LNCAP (cell line): ENCODE measurements around the gene SFMBT1.

Source experiments
- TF ChIP-seq, protein P1 (sequence below): fragments of 450-650 bp; IDR thresholded peaks from 2 replicates; pipeline ENCODE4 v1.5.1; 2017; ENCODE audit warnings: mild to moderate bottlenecking

SFMBT1 gene

DNA sequence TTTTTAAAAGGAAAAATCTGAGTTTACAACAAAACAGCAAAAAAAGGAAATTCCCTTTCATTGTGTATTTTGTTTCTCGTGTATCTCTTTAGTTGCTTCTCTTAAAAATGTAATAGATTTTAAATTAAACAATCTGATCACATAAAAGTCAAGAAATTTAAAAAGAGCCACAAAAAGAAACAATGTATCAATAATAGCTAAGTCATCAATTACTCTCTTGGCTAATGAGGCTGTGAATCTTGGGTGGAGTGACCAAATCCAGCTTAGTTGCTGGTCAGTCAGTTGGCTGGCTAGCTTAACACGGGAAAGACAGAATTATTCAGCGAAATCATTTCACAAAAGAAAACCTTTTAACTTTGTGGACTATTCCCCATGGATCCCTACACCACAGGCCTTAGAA lies 3.2 kb downstream of the SFMBT1 start:
- TF ChIP-seq, protein P1, sequence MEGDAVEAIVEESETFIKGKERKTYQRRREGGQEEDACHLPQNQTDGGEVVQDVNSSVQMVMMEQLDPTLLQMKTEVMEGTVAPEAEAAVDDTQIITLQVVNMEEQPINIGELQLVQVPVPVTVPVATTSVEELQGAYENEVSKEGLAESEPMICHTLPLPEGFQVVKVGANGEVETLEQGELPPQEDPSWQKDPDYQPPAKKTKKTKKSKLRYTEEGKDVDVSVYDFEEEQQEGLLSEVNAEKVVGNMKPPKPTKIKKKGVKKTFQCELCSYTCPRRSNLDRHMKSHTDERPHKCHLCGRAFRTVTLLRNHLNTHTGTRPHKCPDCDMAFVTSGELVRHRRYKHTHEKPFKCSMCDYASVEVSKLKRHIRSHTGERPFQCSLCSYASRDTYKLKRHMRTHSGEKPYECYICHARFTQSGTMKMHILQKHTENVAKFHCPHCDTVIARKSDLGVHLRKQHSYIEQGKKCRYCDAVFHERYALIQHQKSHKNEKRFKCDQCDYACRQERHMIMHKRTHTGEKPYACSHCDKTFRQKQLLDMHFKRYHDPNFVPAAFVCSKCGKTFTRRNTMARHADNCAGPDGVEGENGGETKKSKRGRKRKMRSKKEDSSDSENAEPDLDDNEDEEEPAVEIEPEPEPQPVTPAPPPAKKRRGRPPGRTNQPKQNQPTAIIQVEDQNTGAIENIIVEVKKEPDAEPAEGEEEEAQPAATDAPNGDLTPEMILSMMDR: no peak

DNA sequence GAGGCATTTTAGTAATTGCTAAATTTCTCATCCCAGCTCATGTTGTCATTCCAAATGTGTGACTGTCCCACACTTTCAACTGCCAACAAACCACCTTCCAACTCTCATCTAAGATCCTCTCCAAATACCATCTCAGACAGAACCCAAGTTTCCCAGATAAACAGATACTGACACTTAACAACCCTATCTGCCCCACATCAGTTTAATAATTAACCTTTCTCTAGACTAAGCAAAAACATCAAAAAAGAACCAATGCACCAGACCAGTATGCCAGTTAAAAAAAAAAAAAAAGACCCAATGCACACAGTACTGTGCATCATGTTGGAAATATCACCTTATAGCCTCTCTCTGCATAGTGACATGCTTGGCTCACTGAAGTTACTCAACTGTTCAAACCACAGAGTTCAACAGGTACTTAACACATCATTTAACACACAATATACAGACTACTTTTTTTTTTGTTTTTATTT lies 5.5 kb downstream of the SFMBT1 start:
- TF ChIP-seq, protein P1: no peak

DNA sequence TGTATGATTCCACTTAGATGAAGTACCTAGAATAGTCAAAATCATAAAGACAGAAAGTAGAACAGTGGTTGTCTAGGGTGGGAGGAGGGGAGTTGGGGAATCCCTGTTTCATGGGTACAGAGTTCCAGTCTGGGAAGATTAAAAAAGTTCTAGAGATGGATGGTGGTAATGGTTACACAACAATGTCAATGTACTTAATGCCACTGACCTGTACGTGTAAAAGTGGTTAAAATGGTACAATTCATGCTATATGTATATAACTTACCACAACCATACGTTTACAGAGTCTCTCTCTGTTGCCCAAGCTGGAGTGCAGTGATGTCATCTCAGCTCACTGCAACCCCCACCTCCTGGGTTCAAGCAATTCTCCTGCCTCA lies 6.5 kb downstream of the SFMBT1 start:
- TF ChIP-seq, protein P1: no peak

DNA sequence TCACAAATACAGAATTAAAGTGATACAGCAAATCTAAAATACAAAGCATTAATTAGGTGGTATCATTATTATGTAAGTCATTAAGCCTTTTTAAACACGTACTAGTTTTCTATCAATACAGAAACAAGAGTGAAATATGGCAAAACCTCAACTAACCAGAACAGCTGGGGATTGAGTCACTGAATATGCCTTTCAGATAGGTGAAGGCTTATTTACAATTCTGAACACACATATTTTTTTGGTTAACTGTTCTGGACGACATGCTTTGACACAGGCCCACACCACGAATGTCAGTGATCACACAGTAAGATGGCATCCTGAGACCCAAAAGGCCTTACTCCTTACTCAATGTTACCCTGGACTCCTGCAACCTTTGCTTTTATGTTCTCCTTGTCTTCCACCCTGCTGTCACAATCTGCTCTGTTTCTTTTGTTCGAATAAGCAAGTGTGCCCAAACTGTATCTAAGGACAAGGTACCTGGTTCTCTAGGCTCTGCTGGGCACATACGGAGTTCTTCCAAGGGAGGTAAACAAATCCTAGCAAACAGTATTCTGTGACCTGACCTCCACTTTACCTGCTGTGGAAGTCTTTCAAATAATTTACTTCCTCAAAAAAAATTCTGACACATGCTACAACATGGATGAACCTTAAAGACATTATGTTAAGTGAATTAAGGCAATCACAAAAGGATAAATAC lies 7.0 kb downstream of the SFMBT1 start:
- TF ChIP-seq, protein P1: no peak

DNA sequence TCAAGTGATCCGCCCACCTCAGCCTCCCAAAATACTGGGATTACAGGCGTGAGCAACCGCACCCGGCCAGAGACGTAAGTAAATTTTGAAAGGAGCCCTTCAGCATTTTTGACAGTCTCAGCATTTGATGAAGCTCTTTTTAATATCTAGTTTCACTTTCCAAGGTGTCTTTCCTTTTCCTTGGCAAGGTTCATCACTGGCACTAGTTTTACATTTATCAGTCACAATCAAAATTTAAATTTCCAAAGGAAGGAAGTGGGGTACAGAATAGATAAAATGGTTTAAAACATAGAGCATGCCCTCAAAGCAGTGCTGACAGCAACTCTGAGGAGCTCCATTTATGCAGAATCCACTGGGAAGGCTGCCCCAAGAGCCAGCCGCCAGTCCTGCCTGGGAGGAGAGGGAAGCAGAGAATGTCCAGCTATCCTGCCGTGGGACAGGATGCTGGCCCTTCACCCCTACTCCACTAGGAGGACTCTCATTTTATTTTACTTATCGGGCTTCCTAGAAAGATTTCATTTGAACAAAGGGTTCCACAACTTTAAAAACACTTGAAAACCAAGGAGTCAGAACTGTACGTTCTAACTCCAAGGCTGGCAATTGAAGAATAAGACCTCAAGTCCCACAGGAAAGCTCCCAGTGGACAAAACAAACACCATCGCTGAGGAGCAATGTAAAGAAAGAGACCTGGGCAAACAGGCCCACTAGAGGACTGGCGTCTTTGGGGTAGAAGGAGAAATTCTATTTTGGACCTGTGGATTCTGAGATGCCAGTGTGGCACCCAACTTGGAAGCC lies 9.9 kb downstream of the SFMBT1 start:
- TF ChIP-seq, protein P1: no peak

DNA sequence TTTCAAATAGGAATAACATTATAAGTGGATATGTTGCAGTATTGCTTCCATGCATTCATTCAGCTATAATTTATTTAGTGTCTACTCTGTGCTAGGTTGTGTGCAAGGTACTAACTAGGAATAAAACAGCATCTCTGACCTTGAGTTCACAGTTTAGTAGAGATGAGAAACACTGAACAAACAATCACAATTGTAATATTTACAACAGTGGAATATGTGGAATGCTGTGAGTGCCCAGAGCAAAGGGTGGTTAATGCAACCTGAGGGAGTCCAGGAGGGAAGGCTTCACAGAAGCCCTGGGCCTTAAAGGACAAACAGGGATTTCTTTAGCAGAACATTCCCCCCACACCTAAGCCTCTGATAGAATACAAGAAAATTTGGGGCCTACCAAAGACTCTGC lies 13.3 kb downstream of the SFMBT1 start:
- TF ChIP-seq, protein P1: no peak

DNA sequence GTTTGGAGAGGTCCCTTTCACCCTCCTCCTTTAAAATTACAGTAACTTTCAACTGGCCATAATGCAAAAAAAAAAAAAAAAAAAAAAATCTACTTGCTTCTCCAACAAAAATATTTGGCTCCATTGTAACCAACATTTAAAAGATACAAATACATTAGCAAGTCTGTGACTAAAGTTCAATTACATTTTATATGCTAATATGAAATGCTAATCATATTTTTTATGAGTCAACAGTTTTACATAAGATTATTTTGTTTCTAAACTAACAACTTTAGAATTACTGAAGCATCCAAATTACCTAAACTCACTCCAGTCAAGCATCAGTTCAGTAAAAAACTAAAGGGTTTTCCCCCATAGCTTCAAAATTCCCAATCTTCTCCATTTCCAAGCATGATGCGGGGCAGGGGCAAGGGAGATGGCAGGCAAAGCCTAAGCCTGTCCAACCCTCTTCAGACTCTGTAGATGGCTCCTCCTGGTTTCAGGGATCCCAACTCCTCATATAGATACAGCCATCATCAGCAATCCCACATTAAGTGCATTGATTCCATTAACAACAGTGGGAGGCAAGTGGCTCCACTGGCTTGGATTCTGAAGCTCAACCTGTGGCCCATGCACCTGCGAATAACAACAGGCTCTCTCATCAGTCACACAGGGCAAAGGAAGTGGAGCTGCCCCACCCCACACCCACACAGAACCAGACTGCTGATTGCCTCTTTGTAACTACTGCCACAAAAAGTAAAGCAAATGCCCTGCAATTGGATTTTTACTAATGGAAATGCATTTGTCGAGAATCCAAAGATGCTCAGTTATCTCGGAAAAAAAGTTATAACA lies 15.0 kb downstream of the SFMBT1 start:
- TF ChIP-seq, protein P1: no peak
